CD1c-positive myeloid dendritic cell (primary cell): ENCODE data around the gene TMCC1.
"Not testable (repeated sequence)": the region's sequence is repeated elsewhere in the genome, so short reads cannot be mapped to it uniquely, and the experiment has no call there.

ENCODE experiments used
- DNase-seq: peaks from one replicate; pipeline ENCODE4 v3.0.0-alpha.2; 2016; ENCODE audit errors: extremely low spot score

TMCC1 gene

GRCh38 chr3:129651435-129652202 is 241.9 kb downstream of the TMCC1 start:
- no peak for DNase-seq

DNA sequence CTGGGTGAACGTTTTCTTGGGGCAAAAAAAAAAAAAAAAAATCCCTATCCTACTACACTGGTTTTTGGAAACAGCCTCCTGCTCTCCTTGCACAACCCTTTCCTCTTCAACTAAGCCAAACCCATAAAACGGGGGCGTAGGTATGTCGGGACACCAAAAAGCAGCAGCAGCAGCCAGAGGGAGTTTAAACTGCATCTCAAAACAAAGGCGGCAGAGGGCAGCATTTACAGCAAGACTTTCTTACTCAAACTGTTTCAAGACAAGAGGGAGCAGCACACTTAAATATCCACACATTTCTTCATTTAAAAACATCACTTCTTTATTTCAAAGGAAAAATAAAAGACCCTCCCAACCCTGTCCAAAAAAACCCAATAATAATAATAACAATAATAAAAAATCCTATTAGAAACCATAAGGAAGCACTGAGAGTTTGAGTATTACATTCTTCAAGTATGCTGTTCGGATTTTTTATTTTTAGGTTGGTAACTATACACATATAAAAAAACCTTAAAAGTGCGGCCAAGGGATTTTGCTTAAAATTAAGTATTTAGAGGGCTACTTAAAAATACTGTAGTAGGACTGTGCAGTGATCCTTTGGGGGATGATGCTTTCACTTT is 243.1 kb downstream of the TMCC1 start:
- DNase-seq = peak; percentile 67

DNA sequence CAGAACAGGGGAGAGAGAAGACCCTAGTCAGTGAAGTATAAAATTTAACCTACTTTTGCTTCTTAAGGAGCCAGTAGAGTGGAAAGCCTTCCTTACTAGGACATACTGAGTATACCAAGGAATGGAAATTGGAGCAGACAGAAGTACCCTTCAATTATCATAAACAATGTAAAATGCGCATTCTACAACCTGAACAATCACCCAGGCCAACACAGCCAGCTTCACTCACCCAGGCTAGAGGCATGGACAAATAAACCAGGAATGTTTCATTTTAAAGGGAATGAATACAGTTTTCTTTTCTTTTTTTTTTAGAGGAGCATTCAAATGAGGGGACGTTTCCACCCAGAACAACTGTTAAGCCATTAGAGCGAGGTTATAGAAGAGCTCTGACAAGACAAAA is 245.1 kb downstream of the TMCC1 start:
- no peak for DNase-seq

DNA sequence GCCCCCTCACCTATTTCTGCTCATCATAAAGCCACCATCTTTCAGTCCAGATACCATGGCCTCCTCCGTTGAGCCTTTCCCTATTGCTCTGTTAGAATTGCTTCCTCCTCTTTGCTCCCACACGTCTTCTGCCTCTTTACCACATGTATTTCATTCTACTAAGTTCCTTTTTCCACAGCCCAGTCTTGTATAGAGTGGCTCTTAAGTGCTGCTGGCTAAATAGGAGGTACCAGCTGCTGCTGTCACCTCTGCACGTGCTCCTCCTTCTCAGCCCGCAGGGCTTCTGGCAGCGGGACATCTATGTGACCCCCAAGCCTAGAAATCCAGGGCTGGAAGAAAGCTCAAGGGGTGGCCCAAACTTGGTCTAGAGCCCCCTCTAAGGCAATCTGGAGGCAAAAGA is 248.2 kb downstream of the TMCC1 start:
- peak; percentile 51 for DNase-seq

DNA sequence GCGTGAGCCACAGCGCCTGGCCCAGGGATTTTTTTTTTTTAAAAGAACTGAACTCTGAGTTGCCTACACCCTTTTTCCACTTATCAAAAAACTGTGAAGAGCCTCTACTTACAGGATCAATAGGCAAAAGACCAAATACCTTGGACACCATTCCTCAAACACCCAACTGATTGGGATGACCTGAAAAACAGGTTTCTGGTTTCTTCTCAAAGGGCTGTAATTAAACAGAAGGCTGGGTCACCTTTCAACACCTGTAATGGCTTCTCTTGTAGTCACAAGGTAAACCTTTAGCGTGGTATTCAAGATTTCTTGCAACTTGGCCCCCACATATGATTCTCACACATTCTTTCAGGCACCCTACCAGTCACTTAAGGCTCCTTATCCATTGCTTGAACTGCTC is 248.7 kb downstream of the TMCC1 start:
- DNase-seq = no peak

DNA sequence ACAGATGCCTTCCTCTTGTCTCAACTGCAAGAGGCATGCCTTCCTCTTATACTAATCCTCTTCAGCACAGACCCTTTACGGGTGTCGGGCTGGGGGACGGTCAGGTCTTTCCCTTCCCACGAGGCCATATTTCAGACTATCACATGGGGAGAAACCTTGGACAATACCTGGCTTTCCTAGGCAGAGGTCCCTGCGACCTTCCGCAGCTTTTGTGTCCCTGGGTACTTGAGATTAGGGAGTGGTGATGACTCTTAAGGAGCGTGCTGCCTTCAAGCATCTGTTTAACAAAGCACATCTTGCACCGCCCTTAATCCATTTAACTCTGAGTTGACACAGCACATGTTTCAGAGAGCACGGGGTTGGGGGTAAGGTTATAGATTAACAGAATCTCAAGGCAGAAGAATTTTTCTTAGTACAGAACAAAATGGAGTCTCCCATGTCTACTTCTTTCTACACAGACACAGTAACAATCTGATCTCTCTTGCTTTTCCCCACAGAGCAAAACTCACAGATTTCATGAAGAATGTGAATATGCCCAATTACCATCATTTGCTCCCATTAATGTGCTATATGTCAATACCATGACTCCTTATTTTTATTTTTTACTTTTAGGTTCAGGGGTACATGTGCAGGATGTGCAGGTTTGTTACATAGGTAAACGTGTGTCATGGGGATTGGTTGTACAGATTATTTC is 251.8 kb downstream of the TMCC1 start:
- DNase-seq = not testable (repeated sequence)

GRCh38 chr3:129640985-129641384 is 252.5 kb downstream of the TMCC1 start:
- DNase-seq = not testable (repeated sequence)

GRCh38 chr3:129638481-129638880 is 255.0 kb downstream of the TMCC1 start:
- DNase-seq = no peak

DNA sequence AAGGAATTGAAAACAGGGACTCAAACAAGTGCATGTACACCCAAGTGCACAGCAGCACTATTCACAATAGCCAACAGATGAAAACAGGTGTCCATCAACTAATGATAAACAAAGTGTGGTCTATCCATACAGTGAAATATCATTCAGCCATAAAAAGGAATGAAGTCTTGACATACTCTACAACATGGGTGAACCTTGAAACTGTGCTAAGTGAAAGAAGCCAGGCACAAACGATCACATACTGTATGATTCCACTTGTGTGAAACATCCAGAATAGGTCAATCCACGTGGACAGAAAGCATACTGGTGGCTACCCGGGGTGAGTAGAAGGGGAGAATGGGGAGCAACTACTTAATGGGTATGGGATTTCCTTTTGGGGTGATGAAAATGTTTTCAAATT is 257.4 kb downstream of the TMCC1 start:
- no peak for DNase-seq

DNA sequence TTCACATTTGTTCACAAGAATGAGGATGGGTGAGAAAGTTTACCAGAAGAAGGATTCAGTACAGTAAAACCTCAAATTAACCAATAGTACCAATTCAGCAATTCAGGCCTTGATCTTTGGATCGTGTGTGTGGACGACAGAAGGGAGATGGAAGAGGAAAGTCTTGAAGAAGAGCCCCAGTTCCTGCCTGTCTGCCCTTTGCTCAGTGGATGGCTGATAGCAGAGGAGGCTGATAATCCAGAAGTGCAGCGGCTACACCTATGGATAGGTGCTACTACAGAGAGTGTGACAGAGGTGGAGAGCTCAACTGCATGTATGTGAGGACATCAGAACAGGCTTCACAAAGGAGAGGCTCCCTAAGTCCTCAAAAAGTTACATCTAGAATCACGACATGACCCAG is 257.9 kb downstream of the TMCC1 start:
- DNase-seq = no peak

GRCh38 chr3:129633751-129634481 is 259.6 kb downstream of the TMCC1 start:
- DNase-seq = no peak

DNA sequence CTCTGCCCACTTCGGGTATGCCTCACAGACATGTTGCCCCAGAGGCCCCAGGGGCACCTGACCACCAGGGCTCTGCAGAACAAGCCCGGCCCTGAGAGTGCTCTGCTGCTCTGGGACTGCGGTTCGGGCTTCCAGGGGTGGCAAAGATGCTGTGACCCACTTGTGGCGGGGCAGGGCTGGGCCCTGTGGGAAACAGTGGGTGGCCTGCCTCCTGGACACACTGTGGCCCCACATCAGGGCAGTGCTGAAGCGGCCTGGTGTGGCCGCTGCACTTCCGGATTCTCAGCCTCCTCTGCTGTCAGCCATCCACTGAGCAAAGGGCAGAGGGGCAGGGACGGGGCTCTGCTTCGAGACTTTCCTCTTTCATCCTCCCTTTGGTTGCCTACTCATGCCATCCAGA is 260.5 kb downstream of the TMCC1 start:
- no peak for DNase-seq

DNA sequence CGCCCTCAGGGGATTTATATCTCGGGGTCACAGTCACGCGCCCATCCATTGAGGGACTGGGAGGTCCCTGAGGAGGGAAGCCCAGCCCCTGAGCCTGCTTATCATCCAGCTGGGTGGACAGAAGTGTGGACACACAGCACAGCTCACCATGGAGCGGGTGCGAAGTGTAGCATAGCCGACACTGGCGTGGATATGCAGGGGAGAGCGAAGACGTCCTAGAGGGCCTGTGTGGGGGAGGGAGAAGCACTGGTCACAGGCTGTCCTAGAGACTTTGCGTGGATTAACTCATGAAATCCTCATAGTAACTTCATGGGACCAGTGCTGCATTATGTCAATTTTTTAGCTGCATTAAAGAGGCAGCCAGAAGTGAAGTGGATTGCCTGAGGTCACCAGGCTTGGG is 261.0 kb downstream of the TMCC1 start:
- DNase-seq = no peak

GRCh38 chr3:129632056-129632455 is 261.5 kb downstream of the TMCC1 start:
- DNase-seq = no peak

DNA sequence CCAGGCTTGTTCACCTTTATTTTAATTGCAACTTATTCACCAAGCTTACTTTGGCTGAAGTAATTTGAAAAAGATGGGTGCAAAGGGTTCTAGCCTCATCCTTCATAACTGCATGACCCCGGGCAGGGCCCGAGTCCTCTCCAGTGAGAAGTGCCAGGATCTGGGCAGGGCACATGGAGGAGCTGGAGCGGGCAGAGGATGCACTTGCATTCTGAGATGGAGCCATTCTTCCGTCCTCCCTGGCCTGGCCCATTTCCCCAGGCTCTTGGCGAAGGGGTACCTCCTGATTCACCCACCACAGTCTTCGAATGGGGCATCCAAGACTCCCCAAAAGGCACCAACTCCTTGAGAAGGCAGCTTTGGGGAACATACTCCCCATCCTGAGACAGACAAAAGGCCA is 264.5 kb downstream of the TMCC1 start:
- DNase-seq = no peak

- no peak for DNase-seq
Measured at GRCh38 chr3:129628169-129628522, 265.4 kb downstream of the TMCC1 start.

DNA sequence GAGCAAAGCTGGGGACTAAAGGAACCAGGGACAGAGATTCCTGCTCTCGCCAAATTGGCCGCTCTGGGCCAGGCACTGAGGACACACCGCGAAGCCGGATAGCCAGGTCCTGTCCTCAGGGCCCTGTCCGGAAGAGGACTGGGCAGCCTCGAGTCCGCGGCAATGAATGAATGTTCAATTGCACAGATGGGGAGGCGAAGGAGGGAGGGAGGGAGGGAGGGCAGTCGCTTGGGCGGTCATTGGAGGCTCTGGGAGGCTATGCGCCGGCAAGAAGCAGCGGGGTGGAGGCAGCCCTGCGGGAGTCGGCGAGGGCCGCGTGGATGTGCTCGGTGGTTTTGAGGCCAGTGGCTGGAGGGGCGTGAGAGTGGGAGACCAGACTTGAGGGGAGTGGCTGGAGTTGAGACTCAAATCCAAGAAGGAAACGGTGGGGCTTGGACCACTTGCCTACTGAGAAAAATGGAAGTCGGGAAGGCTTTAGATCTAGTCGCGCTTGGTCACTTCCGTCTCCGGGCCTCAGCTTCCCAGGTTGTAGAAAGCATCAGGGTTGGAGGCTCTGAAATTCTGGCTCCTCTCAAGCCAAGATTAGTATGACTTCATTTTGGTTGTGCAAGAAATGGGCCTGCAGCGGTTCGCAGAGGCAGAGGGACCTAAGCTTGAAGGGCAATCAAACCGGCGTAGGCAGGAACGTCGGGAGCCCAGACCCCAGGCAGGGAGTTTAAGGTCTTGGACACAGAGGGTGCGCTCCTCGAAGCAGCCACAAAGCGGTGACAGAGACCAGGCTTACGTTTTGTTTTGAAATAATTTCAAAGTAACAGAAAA is 266.0 kb downstream of the TMCC1 start:
- DNase-seq = peak; percentile 86

DNA sequence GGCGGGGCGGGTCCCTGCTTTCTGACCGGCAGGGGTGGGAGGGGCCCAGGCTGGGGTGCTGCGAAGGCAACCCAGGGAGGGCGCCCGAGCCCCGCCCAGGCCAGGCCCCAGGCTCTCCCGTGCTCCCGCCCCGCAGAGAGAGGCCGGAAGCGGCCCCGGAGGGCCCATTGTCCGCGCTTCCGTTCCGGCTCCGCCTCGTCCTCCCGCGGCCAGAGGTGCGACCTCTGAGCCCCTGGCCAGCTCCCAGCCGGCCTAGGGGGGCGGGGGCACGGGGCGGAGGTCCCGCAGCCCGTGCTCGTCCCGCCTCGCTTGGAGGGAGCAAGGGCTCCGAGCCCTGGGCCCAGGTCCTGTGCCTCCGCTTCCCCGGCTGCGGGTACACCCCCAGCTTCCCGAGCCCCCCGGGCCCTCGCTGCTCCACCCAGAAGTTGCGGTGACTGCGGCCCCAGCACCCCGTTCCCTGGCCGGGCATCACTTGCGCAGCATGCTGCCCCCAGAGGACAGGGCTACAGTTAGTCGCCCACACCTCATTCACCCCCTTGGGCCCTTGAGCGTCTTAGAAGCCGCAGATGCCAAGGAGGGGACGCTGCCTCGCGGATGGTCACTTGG is 266.7 kb downstream of the TMCC1 start:
- DNase-seq = peak; percentile 89

GRCh38 chr3:129625072-129625874 is 268.2 kb downstream of the TMCC1 start:
- peak; percentile 51 for DNase-seq

DNA sequence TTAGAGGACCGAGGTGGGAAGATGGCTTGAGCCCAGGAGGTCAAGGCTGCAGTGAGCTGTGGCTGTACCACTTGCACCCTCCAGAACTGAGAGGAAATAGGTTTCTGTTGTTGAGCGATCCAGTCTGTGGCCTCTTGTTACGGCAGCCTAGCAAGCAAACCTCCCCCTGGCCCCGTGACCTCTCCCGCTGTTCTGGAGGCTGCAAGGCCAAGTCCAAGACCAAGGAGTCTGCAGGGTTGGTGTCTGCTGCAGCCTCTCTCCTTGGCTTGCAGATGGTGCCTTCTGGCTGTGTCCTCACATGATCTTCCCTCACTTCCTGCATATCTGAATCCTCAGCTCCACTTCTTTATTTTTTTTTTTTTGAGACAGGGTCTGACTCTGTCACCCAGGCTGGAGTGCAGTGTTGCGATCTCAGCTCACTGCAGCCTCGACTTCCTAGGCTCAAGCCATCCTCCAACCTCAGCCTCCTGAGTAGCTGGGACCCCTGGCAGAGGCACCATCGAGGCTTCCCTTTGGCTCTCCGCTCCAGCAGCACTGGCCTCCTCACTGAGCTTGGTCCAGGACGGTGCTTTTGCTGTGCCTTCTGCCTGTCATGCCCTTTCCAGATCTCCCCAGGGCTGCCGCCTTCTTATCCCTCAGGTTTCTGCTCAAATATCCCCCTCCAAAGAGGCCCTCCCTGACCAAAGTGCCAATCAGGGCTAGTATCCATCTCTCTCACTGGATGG is 269.0 kb downstream of the TMCC1 start:
- peak; percentile 50 for DNase-seq
